HG02981 (cell line): ENCODE data around the gene ADGRG2.
A peak's percentile ranks its signal among the peaks of the same experiment; 100 is the strongest.
"Not testable (repeated sequence)": the region's sequence is repeated elsewhere in the genome, so short reads cannot be mapped to it uniquely, and the experiment has no call there.

Source experiments
- ATAC-seq: cut with Tn5 transposase; IDR thresholded peaks from one replicate; pipeline ENCODE4 v1.9.1; 2021; ENCODE audit warnings: mild to moderate bottlenecking, moderate library complexity; ENCODE audit not compliant: unreplicated experiment

The ADGRG2 gene

GRCh38 chrX:19086102-19086772 is 36.0 kb downstream of the ADGRG2 start:
- no peak for ATAC-seq

- no peak for ATAC-seq
Observed at GRCh38 chrX:19085666-19086065, 36.6 kb downstream of the ADGRG2 start.

DNA sequence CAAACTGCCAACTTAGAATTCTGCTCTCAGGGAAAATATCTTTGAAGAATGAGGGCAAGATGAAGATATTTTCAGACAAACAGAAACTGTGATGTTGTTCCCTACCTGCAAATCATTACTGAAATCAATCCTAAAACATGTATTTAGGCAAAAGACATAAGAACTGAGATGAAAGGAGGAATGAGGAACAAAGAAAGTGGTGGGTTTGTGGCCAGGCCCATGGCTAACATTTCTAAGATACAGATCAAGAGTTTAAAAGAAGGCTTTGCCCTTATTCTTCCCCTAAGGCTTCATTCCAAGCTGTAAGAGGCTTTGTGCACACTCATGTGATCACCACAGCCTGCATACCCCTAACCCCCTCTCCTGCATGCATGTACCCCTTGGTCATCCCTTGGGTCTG is 46.5 kb downstream of the ADGRG2 start:
- ATAC-seq = no peak

GRCh38 chrX:19072372-19072771 is 49.9 kb downstream of the ADGRG2 start:
- ATAC-seq = no peak

DNA sequence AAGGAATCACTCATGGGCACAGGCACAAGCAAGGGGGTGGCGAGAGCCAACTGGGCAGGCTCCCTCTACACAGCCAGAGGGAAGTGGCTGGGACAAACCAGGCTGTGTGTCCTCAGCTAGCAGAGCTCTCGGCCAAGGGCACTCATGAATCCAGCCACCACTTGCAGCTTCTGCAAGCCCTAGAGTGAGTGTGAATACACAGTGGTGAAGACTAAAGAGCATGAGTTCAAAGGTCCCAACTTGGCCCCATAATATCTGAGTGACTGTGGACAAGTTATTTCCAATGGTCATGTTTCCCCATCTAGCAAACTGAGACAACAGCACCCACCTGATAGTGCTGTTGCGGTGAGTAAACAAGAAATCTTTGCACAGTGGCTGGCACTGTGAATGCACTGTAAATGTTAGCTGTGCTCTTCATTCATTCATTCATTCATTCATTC is 51.7 kb downstream of the ADGRG2 start:
- ATAC-seq = no peak

DNA sequence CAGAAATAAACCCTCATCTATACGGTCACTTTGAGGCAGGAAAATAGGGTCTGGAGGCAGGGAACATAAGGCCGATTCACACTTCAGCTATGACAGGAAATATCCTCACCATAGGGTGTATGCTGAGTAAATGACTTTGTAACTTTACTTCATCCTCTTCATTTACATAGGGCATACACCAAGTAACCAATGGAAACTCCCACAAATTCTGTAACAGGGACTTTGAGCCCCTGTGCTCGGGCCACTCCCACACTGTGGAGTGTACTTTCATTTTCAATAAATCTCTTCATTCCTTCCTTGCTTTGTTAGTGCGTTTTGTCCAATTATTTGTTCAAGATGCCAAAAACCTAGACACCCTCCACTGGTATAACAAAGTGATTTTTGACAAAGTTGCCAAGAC is 55.3 kb downstream of the ADGRG2 start:
- not testable (repeated sequence) for ATAC-seq

GRCh38 chrX:19065535-19065934 is 56.7 kb downstream of the ADGRG2 start:
- peak; percentile 81 for ATAC-seq

GRCh38 chrX:19064175-19064574 is 58.1 kb downstream of the ADGRG2 start:
- no peak for ATAC-seq

- ATAC-seq = no peak
Observed at GRCh38 chrX:19063030-19063429, 59.2 kb downstream of the ADGRG2 start.

DNA sequence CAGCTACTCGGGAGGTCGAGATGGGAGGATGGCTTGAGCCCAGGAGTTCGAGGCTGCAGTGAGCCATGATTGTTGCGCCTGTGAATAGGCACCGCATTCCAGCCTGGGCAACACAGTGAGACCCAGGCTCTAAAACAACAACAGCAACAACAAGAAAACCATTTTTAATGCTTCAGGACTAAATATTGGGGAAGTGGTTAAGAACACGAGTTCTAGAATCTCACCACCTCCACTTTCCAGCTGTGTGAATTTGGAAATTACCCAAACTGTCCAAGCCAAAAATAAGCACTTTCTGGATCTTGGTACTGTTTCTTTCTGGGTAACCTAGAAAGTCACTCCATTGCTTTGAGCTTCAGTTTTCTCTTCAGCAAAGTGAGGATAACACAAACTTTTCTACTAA is 63.2 kb downstream of the ADGRG2 start:
- ATAC-seq = no peak

- ATAC-seq = no peak
Observed at GRCh38 chrX:19057856-19058255, 64.4 kb downstream of the ADGRG2 start.

DNA sequence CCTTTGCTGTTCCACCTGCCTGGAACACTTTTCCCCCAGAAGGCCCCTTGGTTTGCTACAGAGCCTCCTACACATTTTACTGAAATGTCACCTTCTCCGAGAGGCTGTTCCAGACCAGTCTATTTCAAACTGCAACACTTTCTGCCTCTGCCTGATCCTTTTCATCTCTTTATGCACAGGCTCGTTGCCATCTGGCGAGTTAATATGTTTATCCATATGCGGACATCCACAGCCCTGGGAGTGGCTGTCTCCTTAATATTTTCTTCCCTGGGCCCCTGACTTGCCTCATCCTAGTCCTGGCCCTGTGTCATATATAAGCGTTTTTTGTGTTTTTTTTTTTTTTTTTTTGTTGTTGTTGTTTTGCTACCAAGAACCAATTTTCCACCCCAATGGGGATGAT is 73.2 kb downstream of the ADGRG2 start:
- ATAC-seq = no peak

DNA sequence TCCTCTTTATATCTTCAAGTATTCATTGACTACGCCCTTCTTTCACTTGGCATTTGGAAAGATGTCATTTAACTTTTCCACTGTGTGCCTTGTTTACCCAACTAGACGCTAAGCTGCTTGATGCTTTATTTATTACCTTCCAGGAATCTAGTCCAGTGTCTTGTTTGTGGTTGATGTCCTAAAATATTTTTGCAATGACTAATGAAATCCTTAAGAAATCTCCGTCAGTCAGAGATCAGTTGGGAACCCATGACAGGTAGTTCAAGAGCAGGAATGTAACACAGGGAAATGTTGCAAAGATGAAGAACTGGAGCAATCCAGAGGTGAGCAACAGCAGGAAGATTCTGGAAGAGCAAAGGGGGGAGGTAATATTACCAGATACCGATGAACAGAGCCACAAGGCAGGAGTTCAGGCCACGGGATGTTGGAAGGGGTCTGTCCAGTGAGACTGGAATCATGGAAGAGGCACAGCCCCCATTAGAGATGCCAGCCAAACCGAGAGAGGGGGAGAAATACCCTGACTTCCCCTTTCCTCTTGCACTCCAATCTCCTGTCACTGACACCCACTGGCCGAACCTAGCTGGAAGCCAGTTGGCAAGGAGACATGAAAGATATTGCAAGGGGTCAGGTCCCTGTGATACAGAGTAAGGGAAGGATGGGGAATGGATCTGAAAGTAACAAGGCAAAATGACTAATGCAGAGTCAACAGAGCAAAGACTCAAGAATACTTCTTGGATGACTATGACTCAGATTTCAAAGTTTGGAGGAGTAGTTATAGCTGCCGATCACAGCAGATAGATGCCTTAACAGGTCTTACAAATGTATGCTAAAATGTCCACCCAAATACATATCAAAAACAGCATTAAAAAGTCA is 75.7 kb downstream of the ADGRG2 start:
- ATAC-seq = no peak

DNA sequence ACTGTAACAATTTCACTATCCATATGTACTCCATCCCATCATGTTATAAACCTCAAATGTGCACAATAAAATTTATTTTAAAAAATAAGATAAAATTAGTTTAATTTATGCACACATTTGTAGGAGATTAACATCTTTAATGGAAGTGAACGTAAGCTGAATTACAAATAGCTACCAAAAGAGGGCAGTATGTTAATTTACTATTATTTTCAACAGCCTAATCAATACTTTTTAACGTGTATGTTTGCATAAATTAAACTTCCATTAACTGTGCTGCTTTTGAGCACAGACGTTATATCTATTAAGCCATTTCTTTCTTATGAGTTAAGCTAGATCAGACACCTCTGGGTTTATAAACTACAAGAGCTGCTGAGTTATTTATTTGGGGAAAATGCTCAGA is 81.9 kb downstream of the ADGRG2 start:
- no peak for ATAC-seq

GRCh38 chrX:19034025-19034424 is 88.2 kb downstream of the ADGRG2 start:
- no peak for ATAC-seq

DNA sequence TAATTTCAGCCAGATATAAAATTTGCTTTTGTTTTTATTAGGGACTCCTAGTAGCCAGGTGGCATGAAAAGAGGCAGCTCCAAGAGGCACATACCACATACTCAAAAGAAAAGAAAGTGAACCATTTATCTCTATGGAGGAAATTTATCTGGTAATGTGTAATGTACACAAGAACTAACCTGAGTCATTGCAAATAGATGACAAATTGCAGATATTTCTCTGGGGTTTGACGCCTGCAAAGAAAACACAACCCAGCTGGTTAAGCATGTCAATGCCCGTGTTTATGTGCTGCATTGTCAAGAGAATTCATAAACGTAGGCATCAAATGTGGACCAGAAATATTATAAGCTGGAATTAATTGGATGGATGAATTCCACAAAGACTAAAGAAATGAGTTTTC is 91.5 kb downstream of the ADGRG2 start:
- ATAC-seq = no peak

GRCh38 chrX:19028560-19028959 is 93.7 kb downstream of the ADGRG2 start:
- ATAC-seq = no peak

GRCh38 chrX:19024366-19024765 is 97.9 kb downstream of the ADGRG2 start:
- ATAC-seq = no peak

- ATAC-seq = no peak
Observed at GRCh38 chrX:19019996-19020395, 102.3 kb downstream of the ADGRG2 start.

- no peak for ATAC-seq
Observed at GRCh38 chrX:19017271-19017670, 105.0 kb downstream of the ADGRG2 start.

GRCh38 chrX:19016614-19017013 is 105.7 kb downstream of the ADGRG2 start:
- ATAC-seq = not testable (repeated sequence)

- ATAC-seq = no peak
Observed at GRCh38 chrX:19007868-19008267, 114.4 kb downstream of the ADGRG2 start.
